OCI-LY7 (cell line): ENCODE measurements around the gene ZC3H4.

Source experiments
- CTCF ChIP-seq: fragments of 200-600 bp; sonication (generic); conservative IDR thresholded peaks from 2 replicates; pipeline ENCODE4 v1.5.1; 2014; ENCODE audit warnings: mild to moderate bottlenecking, antibody characterized with exemption, low read length, moderate library complexity, mixed read lengths
- EZH2phosphoT487 ChIP-seq: fragments of 200-600 bp; sonication (generic); IDR thresholded peaks from 2 replicates; pipeline ENCODE4 v1.6.1; 2018; ENCODE audit warnings: low read depth, borderline replicate concordance, mild to moderate bottlenecking, mixed run types, antibody characterized with exemption, low read length, moderate library complexity, mixed read lengths

- no peak for TF ChIP-seq CTCF
- no peak for TF ChIP-seq EZH2phosphoT487
Measured at GRCh38 chr19:47158879-47159503, 45.4 kb upstream of the ZC3H4 start.
